ENCODE measurements around the gene NR1D1. TPM values are rescaled to one million over a fixed set of nuclear protein-coding genes. Genes with fewer than 3 reads are reported as not detected.

Gene NR1D1
- total and polyA plus RNA-seq, 3 donors from 2014 or later: 9.8 to 23.6 (median 14.4) TPM

GRCh38 chr17:40063901-40064531, 36.4 kb downstream of the NR1D1 start:
- WGBS, 2 donors: 13 to 15% methylated on average over 10 of the region's 10 CpGs
- DNase-seq: no peak
- intact Hi-C loops (cut with DNase I; ENCODE audit: low total_unique reads): no loop called here

GRCh38 chr17:40063187-40063771, 37.1 kb downstream of the NR1D1 start:
- Histone ChIP-seq H3K36me3 (ENCODE audit: low read depth, missing control alignments) (no peaks in the 10 kb centered on the region), H3K4me1 (peaks cover 39% of the 10 kb centered on the region), H3K27me3 (no peaks in the 10 kb centered on the region), H3K27ac (peak overlapping the region; percentile 91 to 97), H3K9me3 (no peaks in the 10 kb centered on the region), H3K4me3 (peak overlapping the region; percentile 92 to 96)
- DNase-seq: no peak
- TF ChIP-seq CTCF (IDR thresholded peaks at IDR 0.05): no peak
- no peak for TF ChIP-seq POLR2A (IDR thresholded peaks at IDR 0.05)
- intact Hi-C loops (cut with DNase I; ENCODE audit: low total_unique reads): no loop called here
- 0 to 1% methylated on average over 7 to 31 of the region's 42 CpGs for WGBS, 2 donors

More at GRCh38 chr17:40063901-40064531, 36.4 kb downstream of the NR1D1 start:
- peaks cover 42% of the 10 kb centered on the region for H3K4me1 ChIP-seq
- H3K27me3 ChIP-seq: no peaks in the 10 kb centered on the region
- TF ChIP-seq CTCF (IDR thresholded peaks at IDR 0.05) (no peak), POLR2A (IDR thresholded peaks at IDR 0.05) (no peak)
- no peaks in the 10 kb centered on the region for H3K36me3 ChIP-seq (ENCODE audit: low read depth, missing control alignments)
- H3K27ac ChIP-seq: peak overlapping the region; percentile 91 to 97
- no peaks in the 10 kb centered on the region for H3K9me3 ChIP-seq
- peak overlapping the region; percentile 92 to 96 for H3K4me3 ChIP-seq

GRCh38 chr17:40062329-40063186, 37.8 kb downstream of the NR1D1 start, which contains the start of gene THRA:
THRA (plus strand) TSS chr17:40062965; CDS start chr17:40074489, 11,524 bp downstream.
- H3K4me3 ChIP-seq: peak within 1 kb of the TSS; percentile 92 to 96
- peak within 1 kb of the TSS; percentile 91 to 97 for H3K27ac ChIP-seq
- no peaks in the 10 kb centered on the region for H3K27me3 ChIP-seq
- H3K36me3 ChIP-seq (ENCODE audit: low read depth, missing control alignments): no peaks in the 10 kb centered on the region
- peak; percentile 74 for DNase-seq
- 0 to 5% methylated on average over 18 to 33 of the region's 83 CpGs for WGBS, 2 donors
- TF ChIP-seq CTCF (IDR thresholded peaks at IDR 0.05) (peak in 1 of 3 experiments; percentile 15), POLR2A (IDR thresholded peaks at IDR 0.05) (no peak)
- H3K9me3 ChIP-seq: no peaks in the 10 kb centered on the region
- H3K4me1 ChIP-seq: peaks cover 41% of the 10 kb centered on the region
- intact Hi-C loops (cut with DNase I; ENCODE audit: low total_unique reads): no loop called here

GRCh38 chr17:40061609-40062038, 38.8 kb downstream of the NR1D1 start:
- intact Hi-C loops (cut with DNase I; ENCODE audit: low total_unique reads): no loop called here
- Histone ChIP-seq H3K36me3 (ENCODE audit: low read depth, missing control alignments) (no peaks in the 10 kb centered on the region), H3K27ac (peak overlapping the region in 1 of 2 donors; percentile 97), H3K4me3 (no peak overlapping the region), H3K27me3 (no peaks in the 10 kb centered on the region), H3K4me1 (peaks cover 41% of the 10 kb centered on the region), H3K9me3 (no peaks in the 10 kb centered on the region)
- WGBS, 2 donors: 68 to 72% methylated on average over 10 of the region's 10 CpGs
- no peak for TF ChIP-seq CTCF (IDR thresholded peaks at IDR 0.05)
- TF ChIP-seq POLR2A (IDR thresholded peaks at IDR 0.05): no peak
- DNase-seq: no peak

Data from testis (tissue), 3 donors.